HG03108 (cell line): ENCODE results near the gene LOXHD1.

ENCODE experiments used
- ATAC-seq: cut with Tn5 transposase; IDR thresholded peaks from one replicate; pipeline ENCODE4 v1.9.1; 2021; ENCODE audit warnings: moderate library complexity; ENCODE audit not compliant: unreplicated experiment

The LOXHD1 gene

GRCh38 chr18:46456691-46457090, 200.3 kb downstream of the LOXHD1 start:
- no peak for ATAC-seq

GRCh38 chr18:46452820-46453219, 204.2 kb downstream of the LOXHD1 start:
- no peak for ATAC-seq

GRCh38 chr18:46449499-46449898, 207.5 kb downstream of the LOXHD1 start:
- no peak for ATAC-seq

GRCh38 chr18:46449033-46449432, 208.0 kb downstream of the LOXHD1 start:
- no peak for ATAC-seq

GRCh38 chr18:46448347-46448746, 208.7 kb downstream of the LOXHD1 start:
- no peak for ATAC-seq

GRCh38 chr18:46447792-46448191, 209.2 kb downstream of the LOXHD1 start:
- ATAC-seq = no peak

- ATAC-seq = no peak
Measured at GRCh38 chr18:46447323-46447722, 209.7 kb downstream of the LOXHD1 start.

GRCh38 chr18:46445522-46446313, 211.3 kb downstream of the LOXHD1 start:
- ATAC-seq = no peak

GRCh38 chr18:46439037-46439436, 218.0 kb downstream of the LOXHD1 start:
- no peak for ATAC-seq

GRCh38 chr18:46437061-46437460, 220.0 kb downstream of the LOXHD1 start:
- no peak for ATAC-seq

GRCh38 chr18:46436621-46437020, 220.4 kb downstream of the LOXHD1 start:
- no peak for ATAC-seq

GRCh38 chr18:46435031-46435430, 222.0 kb downstream of the LOXHD1 start:
- ATAC-seq = no peak

GRCh38 chr18:46434629-46435028, 222.4 kb downstream of the LOXHD1 start:
- no peak for ATAC-seq

- ATAC-seq = no peak
Measured at GRCh38 chr18:46433121-46433826, 223.7 kb downstream of the LOXHD1 start.

GRCh38 chr18:46431522-46432171, 225.4 kb downstream of the LOXHD1 start:
- no peak for ATAC-seq

- no peak for ATAC-seq
Measured at GRCh38 chr18:46429649-46430224, 227.3 kb downstream of the LOXHD1 start.

- no peak for ATAC-seq
Measured at GRCh38 chr18:46429130-46429529, 227.9 kb downstream of the LOXHD1 start.

GRCh38 chr18:46428368-46428767, 228.7 kb downstream of the LOXHD1 start:
- no peak for ATAC-seq

GRCh38 chr18:46427216-46427995, 229.6 kb downstream of the LOXHD1 start:
- no peak for ATAC-seq
